ENCODE results near the gene EDARADD. TPM values are rescaled to one million over a fixed set of nuclear protein-coding genes. Genes with fewer than 3 reads are reported as not detected.
A peak's percentile ranks its signal among the peaks of the same experiment; 100 is the strongest.

The EDARADD gene
- total RNA-seq, 4 donors from 2014 or later = 0.55 to 2.6 (median 1.2) TPM; not detected in 1

DNA sequence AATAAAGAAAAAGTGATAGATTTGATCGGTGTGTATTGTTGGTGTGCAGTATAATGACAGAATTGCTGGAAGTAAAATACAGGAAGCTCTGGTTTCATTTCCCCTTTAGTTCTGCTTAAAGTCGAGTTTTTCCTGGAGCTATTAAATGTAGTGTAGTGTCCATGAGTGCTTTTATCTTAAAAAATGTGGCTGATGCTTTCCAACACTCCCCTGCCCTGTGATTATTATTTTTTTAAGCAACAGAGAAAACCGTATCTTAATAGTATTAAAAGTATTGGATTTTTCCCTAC is 130.8 kb downstream of the EDARADD start:
- H3K4me3 ChIP-seq = peak overlapping the region; percentile 84
- H3K36me3 ChIP-seq = no peaks in the 10 kb centered on the region
- H3K27me3 ChIP-seq = no peaks in the 10 kb centered on the region
- DNase-seq = no peak
- peaks cover 0 to 6% of the 10 kb centered on the region in 2 donors for H3K4me1 ChIP-seq
- H3K9me3 ChIP-seq = no peaks in the 10 kb centered on the region
- intact Hi-C loops (cut with DNase I; ENCODE audit: low total_unique reads) = no loop called here
- H3K27ac ChIP-seq = peak overlapping the region; percentile 87 to 91
- TF ChIP-seq POLR2A (IDR thresholded peaks at IDR 0.05) = no peak
- TF ChIP-seq, protein P1, sequence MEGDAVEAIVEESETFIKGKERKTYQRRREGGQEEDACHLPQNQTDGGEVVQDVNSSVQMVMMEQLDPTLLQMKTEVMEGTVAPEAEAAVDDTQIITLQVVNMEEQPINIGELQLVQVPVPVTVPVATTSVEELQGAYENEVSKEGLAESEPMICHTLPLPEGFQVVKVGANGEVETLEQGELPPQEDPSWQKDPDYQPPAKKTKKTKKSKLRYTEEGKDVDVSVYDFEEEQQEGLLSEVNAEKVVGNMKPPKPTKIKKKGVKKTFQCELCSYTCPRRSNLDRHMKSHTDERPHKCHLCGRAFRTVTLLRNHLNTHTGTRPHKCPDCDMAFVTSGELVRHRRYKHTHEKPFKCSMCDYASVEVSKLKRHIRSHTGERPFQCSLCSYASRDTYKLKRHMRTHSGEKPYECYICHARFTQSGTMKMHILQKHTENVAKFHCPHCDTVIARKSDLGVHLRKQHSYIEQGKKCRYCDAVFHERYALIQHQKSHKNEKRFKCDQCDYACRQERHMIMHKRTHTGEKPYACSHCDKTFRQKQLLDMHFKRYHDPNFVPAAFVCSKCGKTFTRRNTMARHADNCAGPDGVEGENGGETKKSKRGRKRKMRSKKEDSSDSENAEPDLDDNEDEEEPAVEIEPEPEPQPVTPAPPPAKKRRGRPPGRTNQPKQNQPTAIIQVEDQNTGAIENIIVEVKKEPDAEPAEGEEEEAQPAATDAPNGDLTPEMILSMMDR (IDR thresholded peaks at IDR 0.05) = no peak

DNA sequence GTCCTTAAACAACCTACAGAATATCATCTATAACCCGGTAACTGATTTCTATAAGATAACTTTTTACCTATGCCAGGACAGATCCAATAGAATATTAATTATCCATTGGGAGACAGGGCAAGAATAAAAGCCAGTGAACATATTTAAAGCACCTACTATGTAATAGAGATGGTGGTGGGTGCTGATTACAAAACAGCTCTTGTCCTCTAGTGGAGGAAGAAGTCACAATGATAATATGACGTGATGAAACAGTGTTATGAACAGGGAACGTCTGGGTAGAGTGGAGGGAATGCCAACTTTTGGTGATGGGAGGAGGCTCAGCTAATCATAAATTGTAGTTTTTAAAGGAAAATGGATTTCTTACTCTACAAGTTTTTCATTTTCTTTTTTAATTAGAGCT is 132.0 kb downstream of the EDARADD start:
- H3K4me3 ChIP-seq = no peak overlapping the region
- no peaks in the 10 kb centered on the region for H3K36me3 ChIP-seq
- H3K4me1 ChIP-seq = peaks cover 0 to 6% of the 10 kb centered on the region in 2 donors
- TF ChIP-seq, protein P1 (IDR thresholded peaks at IDR 0.05) = no peak
- no peak for TF ChIP-seq POLR2A (IDR thresholded peaks at IDR 0.05)
- H3K9me3 ChIP-seq = no peaks in the 10 kb centered on the region
- H3K27me3 ChIP-seq = no peaks in the 10 kb centered on the region
- no peak for DNase-seq
- intact Hi-C loops (cut with DNase I; ENCODE audit: low total_unique reads) = no loop called here
- H3K27ac ChIP-seq = no peak overlapping the region

DNA sequence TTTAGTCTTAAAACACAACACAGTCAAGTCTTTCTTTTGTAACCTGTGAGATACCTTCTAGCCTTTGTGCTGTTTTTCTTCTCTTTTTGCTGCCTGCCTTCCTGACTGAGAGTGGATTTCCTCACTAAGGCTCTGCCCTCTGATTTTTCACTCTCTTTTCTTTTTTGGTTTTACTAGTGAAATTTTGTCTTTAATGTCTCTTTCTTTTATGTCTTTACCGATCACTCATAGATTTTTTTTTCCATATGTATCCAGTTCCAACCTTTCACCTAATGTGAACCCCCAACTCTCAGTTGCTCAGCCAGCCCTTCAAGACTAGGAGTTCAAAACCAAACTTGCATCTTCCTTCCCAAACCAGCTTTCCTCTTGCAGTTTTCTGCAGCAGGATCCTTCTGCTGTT is 136.2 kb downstream of the EDARADD start:
- no peaks in the 10 kb centered on the region for H3K36me3 ChIP-seq
- no peaks in the 10 kb centered on the region for H3K27me3 ChIP-seq
- no peak overlapping the region for H3K4me3 ChIP-seq
- no peak for DNase-seq
- no peaks in the 10 kb centered on the region for H3K4me1 ChIP-seq
- TF ChIP-seq, protein P1 (IDR thresholded peaks at IDR 0.05) = no peak
- TF ChIP-seq POLR2A (IDR thresholded peaks at IDR 0.05) = no peak
- no peaks in the 10 kb centered on the region for H3K9me3 ChIP-seq
- no peak overlapping the region for H3K27ac ChIP-seq
- intact Hi-C loops (cut with DNase I; ENCODE audit: low total_unique reads) = no loop called here

DNA sequence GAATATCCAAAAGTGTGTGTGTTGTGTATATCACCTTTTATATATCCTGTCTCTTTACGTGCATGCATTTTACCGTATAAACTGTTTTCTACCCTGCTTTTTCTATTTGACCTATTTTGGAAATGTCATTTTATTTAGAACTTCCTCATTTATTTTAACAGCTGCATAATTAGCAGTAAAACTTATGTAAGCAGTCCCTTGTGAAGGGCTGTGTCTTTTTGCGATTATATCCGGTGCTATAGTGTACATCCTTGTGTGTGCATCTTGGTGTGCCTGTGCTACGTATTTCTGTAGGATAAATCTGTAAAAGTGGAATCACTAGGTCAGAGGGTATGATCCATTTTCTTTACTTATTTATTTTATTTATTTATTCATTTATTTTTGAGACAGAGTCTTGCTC is 136.9 kb downstream of the EDARADD start:
- H3K27me3 ChIP-seq = no peaks in the 10 kb centered on the region
- H3K9me3 ChIP-seq = no peaks in the 10 kb centered on the region
- no peak overlapping the region for H3K4me3 ChIP-seq
- no peak overlapping the region for H3K27ac ChIP-seq
- no peak for TF ChIP-seq POLR2A (IDR thresholded peaks at IDR 0.05)
- TF ChIP-seq, protein P1 (IDR thresholded peaks at IDR 0.05) = no peak
- intact Hi-C loops (cut with DNase I; ENCODE audit: low total_unique reads) = no loop called here
- no peaks in the 10 kb centered on the region for H3K36me3 ChIP-seq
- H3K4me1 ChIP-seq = no peaks in the 10 kb centered on the region
- no peak for DNase-seq

DNA sequence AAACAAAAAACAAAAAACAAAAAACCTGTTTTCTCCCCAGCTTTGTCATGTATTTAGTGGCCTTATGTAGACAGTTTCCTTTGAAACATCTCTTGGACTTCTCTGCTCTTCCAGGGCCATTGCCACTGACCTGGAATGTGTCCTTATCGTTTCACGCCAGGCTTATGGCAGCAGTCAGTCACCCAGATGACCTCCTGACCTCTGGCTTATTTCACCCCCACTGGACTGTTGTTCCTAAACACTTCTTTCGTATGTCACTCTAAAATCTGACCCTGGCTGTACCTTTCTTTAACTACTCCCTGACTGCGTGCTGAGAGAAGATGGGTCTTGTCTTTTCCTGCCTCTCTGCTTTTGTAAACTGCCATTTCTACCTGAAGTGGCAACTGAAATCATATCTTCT is 138.8 kb downstream of the EDARADD start:
- Histone ChIP-seq H3K36me3 (no peaks in the 10 kb centered on the region), H3K9me3 (no peaks in the 10 kb centered on the region), H3K27me3 (no peaks in the 10 kb centered on the region), H3K4me3 (no peak overlapping the region), H3K4me1 (no peaks in the 10 kb centered on the region), H3K27ac (no peak overlapping the region)
- no peak for DNase-seq
- intact Hi-C loops (cut with DNase I; ENCODE audit: low total_unique reads) = no loop called here
- TF ChIP-seq, protein P1 (IDR thresholded peaks at IDR 0.05) = no peak
- TF ChIP-seq POLR2A (IDR thresholded peaks at IDR 0.05) = no peak
